HK-2 (cell line): Measurements from ENCODE around the gene HORMAD2.

ENCODE experiments used
- DNase-seq: peaks from one replicate; pipeline ENCODE4 v3.0.0-alpha.2; 2018; ENCODE audit not compliant: unreplicated experiment

HORMAD2 gene

DNA sequence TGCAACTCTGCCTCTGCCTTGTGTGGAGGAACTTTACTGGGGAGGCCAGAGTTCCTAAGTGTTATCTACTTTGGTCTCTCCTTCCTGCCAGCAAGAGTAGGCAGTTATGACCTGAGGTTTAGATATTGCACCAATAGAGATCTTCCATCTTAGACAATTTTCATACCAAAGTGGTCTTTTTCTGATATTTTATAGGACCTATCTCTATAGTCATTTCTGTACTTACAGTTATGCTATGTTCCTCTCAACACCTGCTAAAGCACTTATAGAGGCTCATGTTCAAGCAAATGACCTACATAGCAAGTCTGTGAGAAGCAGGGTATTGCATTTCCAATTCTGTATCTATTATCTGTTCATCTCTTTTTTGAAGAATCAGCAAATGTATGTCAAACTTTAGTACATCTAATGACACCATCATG lies 80.8 kb downstream of the HORMAD2 start:
- DNase-seq: no peak

- no peak for DNase-seq
Measured at GRCh38 chr22:30167296-30167695, 87.0 kb downstream of the HORMAD2 start.

GRCh38 chr22:30167734-30168133 lies 87.5 kb downstream of the HORMAD2 start:
- no peak for DNase-seq

DNA sequence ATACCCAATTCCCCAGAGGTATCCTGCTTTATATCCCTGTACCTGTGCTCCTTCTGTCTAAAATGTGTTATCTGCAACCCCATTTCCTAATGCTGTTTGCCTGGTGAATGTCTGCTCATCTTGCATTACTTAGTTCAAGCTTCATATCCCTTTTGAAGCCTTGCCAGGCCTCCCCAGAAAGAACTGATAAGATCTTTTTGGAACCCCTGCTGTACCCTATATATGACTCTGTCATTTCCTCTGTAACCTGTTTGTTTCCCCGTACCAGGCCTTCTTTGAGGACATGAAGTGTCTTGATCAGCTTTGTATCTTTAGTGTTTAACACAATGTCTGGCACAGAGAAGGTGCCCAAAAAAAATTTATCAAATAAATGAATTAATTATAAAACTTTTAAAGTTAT lies 88.7 kb downstream of the HORMAD2 start:
- DNase-seq: no peak

DNA sequence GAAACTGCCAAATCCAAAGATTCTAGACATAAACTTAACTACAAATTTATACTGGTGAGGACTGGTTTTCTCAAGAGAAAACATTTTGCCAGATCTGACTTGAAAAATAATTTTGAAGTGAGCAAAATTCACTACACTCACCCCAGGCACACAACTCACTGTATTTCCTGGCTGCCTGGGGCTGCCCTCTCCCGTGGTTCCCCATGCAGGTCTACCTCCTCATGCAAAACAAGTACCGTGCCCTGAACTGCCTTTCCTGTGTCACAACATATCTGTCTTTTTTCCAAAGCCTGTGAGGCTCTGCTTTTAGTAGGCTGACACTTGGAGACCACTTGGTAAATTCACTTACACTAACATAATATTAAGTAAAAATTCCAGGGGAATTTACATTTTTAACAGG lies 89.9 kb downstream of the HORMAD2 start:
- DNase-seq: no peak

DNA sequence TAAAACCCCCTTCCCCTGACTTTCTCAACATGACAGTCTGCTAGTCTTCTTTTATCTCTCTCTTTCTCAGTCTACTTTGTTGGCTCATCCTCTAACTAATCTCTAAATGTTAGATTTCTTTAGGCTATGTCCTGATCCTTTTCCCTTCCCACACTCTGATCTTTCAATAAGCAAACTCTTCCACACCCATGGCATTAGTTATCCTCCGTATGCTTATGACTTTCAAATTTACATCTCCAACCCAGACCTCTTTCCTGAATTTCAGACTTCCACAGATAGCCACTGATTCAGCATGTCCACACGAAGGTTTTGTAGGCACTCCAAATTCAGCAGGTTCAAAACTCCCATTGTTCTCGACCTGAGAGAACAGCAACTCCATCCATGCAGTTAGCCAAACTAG lies 90.7 kb downstream of the HORMAD2 start:
- DNase-seq: no peak

GRCh38 chr22:30175690-30176288 lies 95.5 kb downstream of the HORMAD2 start:
- no peak for DNase-seq

GRCh38 chr22:30176431-30176830 lies 96.2 kb downstream of the HORMAD2 start:
- no peak for DNase-seq

DNA sequence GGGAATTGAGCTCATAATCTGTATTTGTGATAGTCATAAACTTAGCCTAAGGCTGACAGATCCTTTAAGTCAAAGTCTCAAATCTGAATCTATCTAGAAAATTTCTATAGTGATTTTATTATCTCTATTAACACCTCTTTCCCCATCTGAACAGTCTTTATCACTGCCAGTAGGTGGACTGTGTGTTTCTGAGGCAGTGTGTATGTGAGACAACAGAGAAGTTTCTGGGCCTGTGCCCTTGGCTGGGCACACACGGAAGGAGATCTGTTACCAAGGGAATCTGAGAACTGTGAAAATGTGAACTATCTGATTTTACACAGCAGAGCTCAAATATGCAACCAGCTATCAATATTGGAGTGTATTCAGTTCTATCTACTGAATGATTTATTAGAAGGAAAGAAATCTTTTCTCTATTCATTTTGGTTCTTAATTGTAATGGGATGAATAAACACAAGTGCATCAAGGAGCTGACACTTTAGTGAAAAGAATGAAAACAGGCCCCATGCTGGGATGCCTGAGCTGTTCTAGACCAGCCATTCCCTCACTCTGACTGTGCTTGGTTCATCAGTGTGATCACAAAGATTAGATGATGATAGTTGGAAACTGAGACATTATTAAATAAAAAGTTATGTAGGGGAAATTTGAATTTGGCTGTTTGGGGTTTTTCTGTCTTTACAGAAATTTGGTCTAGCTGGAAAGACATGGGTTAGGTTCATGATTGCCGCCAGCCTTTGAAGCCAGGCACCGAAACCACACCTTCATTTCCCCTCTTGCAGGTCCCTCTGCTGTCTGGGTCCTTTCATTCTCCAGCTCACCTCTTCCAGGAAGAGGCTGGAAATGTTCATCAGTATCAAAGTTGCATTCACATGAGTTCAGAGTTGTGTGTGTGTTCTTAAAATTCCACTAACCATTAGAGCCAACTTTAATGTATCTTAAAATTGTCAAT lies 98.2 kb downstream of the HORMAD2 start:
- no peak for DNase-seq

GRCh38 chr22:30180616-30181015 lies 100.4 kb downstream of the HORMAD2 start:
- no peak for DNase-seq

GRCh38 chr22:30181459-30182349 lies 101.4 kb downstream of the HORMAD2 start:
- DNase-seq: no peak

- peak; percentile 72 for DNase-seq
Measured at GRCh38 chr22:30182350-30182745, 102.1 kb downstream of the HORMAD2 start.

- DNase-seq: no peak
Measured at GRCh38 chr22:30182815-30183214, 102.6 kb downstream of the HORMAD2 start.

GRCh38 chr22:30183271-30183670 lies 103.0 kb downstream of the HORMAD2 start:
- DNase-seq: no peak

DNA sequence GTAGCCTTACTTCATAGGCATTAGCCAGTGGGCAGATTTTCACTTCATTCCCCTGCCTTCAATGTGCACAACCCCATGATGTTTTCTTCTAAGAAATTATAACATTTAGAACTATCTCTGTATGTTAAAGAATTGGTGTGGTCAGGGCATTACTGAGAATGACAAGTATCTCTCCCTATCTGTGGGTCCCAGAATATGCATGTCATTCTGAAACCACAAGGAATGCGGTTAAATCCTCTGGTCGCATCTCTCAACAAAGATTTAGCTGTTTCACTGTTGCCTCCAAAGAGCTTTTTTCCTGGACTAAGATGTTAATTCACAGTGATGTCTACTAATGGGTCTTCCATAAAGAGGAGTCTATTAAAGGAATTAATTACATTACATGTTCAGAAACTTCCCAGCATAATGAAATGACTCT lies 103.6 kb downstream of the HORMAD2 start:
- DNase-seq: no peak

GRCh38 chr22:30185129-30185528 lies 104.9 kb downstream of the HORMAD2 start:
- no peak for DNase-seq

DNA sequence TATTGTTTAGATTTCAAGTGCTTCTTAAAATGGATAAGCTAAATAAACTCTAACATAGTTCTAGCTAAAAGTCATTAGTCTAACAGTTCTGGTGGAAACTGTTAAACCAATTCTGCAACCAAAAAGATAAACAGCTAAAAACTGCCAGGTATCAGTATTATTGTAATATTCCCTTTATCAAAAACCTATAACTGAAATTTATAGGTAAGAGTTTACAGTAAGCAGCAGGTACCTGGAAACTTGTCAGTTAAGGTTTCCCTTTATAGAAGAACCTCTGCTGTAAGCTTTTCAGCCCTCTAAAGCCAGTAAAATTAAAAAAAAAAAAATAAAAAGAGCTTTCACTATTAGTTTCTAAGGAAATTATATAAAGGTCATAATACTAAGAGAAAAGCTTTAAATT lies 105.3 kb downstream of the HORMAD2 start:
- no peak for DNase-seq

DNA sequence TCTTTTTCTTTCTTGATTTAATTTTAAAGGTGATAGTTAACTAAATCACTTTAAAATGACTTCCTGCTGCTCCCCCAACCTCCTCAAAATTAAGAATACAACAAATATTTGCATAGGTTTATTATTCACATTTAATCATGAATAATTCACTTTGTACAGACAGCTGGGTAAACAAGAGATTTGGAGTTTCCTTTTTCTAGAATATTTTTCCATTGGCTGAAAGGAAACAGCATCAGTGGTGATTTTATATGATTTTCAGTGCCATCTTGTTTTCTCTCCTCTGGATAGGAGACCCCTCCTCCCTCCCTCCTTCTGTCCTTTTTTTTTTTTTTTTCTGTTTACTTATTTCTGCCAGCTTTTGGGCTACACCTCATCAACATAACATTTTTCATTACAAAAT lies 105.8 kb downstream of the HORMAD2 start:
- DNase-seq: no peak

DNA sequence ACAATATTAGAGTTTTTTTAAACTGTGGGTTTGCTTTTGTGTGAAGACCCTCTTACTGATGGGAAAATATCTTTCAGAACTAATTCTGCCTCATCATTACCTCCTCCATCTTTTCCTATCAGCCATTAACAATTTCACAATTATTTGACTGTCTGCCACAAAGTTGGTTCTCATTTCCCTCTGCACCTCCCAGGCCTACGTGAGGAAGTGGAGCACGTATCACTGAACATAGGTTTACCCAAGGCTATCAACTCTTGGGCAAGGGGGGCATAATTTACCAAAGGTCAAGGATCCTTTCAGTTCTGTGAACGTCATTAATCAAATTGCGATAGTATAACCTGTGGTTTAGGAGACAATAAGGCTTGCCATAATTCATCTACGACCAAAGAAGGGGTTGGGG lies 106.2 kb downstream of the HORMAD2 start:
- DNase-seq: no peak

- DNase-seq: no peak
Measured at GRCh38 chr22:30187094-30187493, 106.8 kb downstream of the HORMAD2 start.

DNA sequence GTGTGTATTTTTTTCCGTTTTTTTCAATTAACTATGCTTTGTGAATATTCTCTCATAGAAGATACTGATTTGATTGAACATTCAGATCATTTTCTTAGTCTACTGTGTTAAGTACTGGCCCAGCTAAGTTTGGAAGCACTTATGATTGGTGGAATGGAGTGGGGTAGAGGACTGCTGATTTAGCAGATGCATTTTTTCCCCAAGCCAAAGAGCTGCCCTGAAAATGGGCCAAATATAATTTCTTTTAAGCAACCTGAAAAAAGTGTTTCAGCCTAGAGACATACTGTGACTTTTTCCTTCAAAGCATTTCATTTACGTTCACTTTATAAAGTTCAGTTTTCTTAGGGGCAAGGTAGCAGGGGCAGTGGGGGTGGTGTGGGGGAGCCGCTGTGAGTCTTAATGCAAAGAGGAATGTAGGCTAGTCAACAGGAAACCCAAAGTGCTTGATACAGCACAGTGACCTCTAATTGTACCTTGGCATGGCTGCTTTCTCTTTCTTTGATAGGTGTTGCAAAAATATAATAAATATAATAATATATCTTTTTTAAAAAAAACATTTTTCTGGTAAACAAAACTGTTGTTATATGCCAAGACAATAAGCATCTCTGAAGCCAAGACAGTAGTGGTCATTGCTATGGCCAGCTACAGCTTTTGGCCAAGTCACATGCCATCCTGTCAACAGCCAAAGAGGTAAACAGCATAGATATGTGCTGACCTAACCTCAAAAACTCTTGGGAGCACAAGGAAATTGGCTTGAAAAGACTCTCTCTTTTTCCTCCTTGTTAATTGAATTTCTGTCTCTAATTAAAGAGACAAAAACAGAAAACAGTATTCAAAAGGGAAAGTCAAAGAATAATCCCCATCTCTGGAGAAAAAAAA lies 107.5 kb downstream of the HORMAD2 start:
- no peak for DNase-seq
